ENCODE measurements around the gene GYG1.

GRCh38 chr3:149031096-149031495 is 39.8 kb downstream of the GYG1 start:
- TF ChIP-seq, protein P1, sequence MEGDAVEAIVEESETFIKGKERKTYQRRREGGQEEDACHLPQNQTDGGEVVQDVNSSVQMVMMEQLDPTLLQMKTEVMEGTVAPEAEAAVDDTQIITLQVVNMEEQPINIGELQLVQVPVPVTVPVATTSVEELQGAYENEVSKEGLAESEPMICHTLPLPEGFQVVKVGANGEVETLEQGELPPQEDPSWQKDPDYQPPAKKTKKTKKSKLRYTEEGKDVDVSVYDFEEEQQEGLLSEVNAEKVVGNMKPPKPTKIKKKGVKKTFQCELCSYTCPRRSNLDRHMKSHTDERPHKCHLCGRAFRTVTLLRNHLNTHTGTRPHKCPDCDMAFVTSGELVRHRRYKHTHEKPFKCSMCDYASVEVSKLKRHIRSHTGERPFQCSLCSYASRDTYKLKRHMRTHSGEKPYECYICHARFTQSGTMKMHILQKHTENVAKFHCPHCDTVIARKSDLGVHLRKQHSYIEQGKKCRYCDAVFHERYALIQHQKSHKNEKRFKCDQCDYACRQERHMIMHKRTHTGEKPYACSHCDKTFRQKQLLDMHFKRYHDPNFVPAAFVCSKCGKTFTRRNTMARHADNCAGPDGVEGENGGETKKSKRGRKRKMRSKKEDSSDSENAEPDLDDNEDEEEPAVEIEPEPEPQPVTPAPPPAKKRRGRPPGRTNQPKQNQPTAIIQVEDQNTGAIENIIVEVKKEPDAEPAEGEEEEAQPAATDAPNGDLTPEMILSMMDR (IDR thresholded peaks at IDR 0.05; ENCODE audit: low read length) = no peak
- TF ChIP-seq EZH2 (optimal IDR thresholded peaks at IDR 0.05; ENCODE audit: low read depth, low read length) (no peak), EZH2phosphoT487 (IDR thresholded peaks at IDR 0.05; ENCODE audit: low read length) (no peak)
